CD1c-positive myeloid dendritic cell (primary cell): Measurements from ENCODE around the gene CDK19.
"Not testable (repeated sequence)": the region's sequence is repeated elsewhere in the genome, so short reads cannot be mapped to it uniquely, and the experiment has no call there.

ENCODE experiments used
- DNase-seq: peaks from one replicate; pipeline ENCODE4 v3.0.0-alpha.2; 2016; ENCODE audit errors: extremely low spot score

CDK19 gene

DNA sequence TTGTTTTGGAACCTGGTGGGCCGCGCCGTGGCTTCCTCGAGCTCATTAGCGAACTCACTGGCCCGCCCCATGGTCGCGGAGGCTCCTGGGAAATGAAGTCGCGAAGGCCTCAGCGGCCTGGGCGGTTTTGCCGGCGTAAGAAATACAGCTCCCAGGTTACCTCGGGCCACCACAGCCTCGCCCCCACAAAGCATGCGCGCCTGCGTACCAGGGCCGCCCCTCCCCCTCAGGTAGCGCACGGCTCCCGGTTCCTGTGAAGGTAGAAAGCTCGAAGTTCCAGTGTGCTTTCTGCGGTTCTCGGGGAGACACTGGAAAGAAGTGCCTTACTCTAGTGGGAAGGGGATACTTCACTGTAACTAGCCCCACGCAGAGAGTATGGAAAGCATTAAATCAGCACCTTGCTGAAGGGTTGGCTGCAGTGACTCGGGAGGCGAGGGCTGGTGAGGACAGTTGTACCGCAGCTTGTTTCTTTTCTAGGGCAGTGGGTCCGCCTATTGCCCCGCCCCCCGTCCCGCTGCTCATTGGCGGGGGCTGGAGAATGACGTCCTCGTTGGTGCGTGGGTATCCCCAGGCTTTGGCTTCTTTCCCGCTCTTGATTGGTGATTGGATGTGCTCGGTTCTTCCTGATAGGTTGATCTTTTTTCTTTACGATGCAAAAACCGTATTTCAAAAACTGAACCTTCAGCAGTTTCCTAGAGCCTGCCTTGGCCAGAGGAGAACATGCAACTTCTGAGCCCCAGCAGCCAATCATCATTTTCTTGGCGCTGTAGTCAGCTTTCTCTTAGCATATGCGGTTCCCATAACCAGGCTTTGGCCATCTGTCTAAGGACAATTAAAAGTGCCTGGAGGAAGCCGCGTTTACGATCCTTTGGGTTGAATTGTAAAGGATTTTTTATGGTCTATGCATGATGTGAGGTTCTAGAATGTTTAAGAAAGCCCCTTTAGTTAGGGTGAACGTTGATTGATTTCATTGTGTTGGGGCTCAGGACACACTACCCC lies at the start of gene CDK19:
TSS of gene CDK19 (minus strand) at position 59 of the 999 bp plus-strand sequence. CDS start 333 bp downstream, outside the sequence.
- DNase-seq: peak; percentile 99

DNA sequence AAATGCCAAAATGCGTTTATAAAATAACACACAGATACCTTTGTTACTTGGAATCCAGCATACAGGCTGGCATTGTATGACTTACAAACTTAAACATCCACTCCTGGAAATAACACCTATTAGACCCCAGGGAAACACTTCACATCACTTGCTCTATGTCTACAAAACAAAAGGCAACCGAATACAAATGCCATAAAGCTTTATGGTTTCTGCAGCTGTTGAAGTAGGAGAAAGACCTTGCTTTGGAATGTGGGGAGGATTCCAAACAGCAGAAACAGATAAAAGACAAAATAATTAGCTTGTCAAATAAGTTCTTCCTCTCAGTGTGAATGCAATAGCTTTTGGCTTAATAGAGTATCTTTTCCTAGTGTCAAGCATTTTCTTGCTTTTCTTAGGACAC lies 49.6 kb upstream of the CDK19 start:
- no peak for DNase-seq

- peak; percentile 76 for DNase-seq
Measured at GRCh38 chr6:110859335-110859792, 44.1 kb upstream of the CDK19 start.

DNA sequence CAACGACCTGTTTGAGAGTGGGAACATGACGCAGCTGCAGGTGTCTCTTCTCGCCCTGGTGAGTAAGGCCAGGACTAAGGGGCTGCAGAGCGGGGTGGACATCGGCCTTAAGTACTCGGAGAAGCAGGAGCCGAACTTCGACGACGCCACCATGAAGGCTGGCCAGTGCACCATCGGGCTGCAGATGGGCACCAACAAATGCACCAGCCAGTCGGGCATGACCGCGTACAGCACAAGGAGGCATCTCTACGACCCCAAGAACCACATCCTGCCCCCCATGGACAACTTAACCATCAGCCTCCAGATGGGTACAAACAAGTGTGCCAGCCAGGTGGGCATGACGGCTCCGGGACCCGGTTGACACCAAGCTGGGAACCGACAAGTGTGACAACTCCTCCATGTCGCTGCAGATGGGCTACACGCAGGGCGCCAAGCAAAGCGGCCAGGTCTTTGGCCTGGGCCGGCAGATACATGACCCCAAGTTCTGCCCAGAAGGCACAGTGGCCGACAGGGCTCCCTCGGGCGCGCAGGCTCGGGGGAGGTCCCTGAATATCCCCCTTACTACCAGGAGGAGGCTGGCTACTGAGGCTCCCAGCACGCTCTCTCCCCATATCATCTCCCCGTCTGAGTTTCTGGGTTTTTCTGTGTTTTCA lies 43.4 kb upstream of the CDK19 start:
- DNase-seq: no peak

DNA sequence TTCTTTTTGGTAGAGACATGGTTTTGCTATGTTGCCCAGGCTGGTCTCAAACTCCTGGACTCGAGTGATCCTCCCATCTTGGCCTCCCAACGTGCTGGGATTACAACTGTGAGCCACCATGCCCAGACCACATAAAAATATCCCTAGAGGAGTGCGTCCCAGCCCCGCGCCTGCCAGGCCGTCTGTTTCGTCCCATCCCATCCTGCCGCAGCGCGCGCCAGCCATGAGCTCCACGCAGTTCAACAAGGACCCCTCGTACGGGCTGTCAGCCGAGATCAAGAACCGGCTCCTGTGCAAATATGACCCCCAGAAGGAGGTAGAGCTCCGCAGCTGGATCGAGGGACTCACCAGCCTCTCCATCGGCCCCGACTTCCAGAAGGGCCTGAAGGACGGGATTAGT lies 42.7 kb upstream of the CDK19 start:
- DNase-seq: no peak

DNA sequence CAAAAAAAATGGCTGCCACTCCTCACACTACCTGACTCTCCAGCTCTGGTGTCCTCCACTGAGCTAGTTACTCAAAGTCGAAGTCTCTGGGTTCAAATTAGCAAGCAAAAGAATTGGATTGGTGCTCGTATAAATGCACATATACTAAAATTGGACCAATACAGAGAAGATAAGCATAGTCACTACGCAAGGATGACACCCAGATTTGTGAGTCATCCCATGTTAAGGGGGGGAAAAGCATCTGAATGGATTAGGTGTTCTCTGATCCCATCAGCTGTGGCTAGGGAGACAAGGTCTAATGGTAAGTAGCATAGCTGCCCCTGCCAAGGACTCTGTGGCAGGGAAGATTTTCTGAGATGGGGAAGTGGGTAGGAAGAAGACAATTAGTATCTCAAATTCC lies 41.0 kb upstream of the CDK19 start:
- DNase-seq: no peak

DNA sequence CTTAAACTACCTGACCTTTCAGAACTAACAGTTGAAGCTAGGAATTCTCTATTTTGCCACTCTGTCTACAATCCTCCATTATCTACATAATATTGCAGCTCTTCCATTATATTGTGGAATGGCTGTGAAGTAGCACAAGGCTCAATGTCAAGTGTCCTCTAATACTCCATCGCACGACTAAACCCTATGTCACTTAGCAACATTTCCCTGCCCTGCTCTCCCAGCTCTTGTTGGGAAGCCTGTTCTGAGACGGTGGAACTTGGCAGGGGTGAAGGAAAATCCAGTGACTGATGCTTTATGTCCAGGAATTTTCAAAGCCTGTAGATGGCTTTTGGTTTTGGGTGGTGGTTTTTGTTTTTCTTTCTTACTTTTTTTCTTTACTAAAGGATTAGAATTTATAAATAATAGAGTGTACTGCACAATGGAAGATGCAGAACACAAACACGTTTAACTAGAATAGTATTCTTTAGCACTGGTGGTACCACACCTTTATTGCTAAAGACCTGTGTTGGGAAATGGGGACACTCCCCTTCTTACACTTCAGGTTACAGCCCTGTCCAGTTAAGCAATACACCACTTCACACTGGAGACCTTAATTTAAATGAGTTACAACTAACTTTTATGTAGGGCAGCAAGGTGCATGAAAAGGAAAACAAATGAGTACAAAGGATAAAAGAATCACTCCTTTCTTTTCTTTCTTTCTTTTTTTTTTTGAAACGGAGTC lies 38.6 kb upstream of the CDK19 start:
- DNase-seq: no peak

- DNase-seq: no peak
Measured at GRCh38 chr6:110852773-110853172, 37.5 kb upstream of the CDK19 start.

DNA sequence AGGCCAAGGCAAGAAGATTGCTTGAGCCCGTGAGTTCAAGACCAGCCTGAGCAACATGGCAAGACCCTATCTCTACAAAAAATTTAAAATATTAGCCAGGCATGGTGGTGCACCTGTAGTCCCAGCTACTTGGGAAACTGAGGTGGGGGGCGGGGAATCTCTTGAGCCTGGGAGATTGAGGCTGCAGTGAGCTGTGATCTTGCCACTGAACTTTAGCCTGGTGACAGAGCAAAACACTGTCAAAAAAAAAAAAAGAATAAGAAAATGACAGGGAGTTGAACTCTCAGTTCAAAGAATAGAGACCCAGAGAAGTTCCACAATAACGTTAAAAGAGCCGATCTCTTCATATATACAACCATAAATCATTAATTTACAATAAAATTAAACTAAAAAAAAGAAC lies 34.5 kb upstream of the CDK19 start:
- DNase-seq: no peak

DNA sequence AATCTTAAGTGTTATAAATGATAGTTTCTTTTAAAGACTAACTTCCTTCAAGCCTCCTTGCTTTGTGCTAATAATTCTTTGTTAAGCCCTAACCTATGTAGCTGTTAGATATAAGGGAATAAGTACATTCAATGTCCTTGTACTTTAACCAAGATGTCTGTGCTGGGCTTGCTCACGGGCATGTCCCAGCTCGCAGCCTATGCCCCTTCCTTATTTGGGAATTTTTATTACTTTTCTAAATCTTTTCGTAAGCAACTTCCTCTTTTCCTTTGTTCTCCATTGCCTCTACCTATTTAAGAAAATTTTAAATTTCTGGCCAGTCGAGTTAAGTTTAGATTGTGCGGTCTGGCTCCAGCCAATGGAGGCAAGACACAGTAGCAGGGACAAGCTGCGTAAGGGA lies 26.0 kb upstream of the CDK19 start:
- no peak for DNase-seq

- DNase-seq: not testable (repeated sequence)
Measured at GRCh38 chr6:110835751-110836150, 20.5 kb upstream of the CDK19 start.

GRCh38 chr6:110833831-110834230 lies 18.6 kb upstream of the CDK19 start:
- no peak for DNase-seq

DNA sequence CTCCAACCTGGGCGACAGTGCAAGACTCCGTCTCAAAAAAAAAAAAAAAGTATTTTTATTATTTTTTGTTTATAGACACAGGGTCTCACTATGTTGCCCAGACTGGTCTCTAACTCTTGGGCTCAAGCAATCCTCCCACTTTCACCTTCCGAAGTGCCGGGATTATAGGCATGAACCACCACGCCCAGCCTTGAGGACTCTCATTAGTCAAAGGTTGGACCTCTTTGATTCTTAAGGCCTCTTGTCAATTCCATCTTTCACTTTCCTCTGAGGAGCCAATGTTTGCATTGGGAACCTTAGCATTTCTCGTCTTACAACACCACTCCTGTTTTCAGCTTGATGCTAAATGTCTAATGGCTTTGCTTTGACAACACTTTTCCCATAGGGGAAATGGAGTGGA lies 16.1 kb upstream of the CDK19 start:
- no peak for DNase-seq

- no peak for DNase-seq
Measured at GRCh38 chr6:110828396-110828795, 13.1 kb upstream of the CDK19 start.

- peak; percentile 73 for DNase-seq
Measured at GRCh38 chr6:110826236-110827129, 11.2 kb upstream of the CDK19 start.

DNA sequence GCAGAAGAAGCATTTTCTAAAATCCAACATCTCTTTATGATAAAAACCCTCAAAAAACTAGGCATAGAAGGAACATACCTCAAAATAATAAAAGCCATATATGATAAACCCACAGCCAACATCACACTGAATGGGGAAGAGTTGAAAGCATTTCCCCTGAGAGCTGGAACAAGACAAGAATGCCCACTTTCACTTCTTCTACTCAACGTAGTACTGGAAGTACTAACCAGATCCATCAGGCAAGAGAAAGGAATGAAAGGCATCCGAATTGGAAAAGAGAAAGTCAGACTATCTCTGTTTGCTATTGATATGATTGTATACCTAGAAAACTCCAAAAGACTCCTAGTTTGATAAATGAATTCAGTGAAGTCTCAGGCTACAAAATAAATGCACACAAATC lies 7.9 kb upstream of the CDK19 start:
- DNase-seq: peak; percentile 41

DNA sequence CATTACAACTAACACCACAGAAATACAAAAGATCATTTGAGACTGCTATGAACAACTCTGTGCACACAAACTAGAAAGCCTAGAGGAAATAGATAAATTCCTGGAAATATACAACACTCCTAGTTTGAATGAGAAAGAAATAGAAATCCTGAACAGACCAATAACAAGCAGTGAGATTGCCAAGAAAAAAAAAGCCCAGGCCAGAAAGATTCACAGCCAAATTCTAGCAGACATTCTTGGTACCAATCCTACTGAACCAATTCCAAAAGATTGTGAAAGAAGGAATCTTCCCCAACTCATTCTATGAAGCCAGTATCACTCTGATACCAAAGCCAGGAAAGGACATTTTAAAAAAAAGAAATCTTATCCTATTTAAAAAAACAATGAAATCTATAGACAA lies 7.0 kb upstream of the CDK19 start:
- DNase-seq: no peak

- DNase-seq: peak; percentile 34
Measured at GRCh38 chr6:110816677-110817076, 1.4 kb upstream of the CDK19 start.

GRCh38 chr6:110815015-110815410 lies 256 bp downstream of the CDK19 start:
- DNase-seq: no peak

GRCh38 chr6:110814102-110815014 lies 911 bp downstream of the CDK19 start:
- peak; percentile 81 for DNase-seq
